ENCODE measurements around the gene ELL.
"Not testable (repeated sequence)": the region's sequence is repeated elsewhere in the genome, so short reads cannot be mapped to it uniquely, and the experiment has no call there.

ELL gene

DNA sequence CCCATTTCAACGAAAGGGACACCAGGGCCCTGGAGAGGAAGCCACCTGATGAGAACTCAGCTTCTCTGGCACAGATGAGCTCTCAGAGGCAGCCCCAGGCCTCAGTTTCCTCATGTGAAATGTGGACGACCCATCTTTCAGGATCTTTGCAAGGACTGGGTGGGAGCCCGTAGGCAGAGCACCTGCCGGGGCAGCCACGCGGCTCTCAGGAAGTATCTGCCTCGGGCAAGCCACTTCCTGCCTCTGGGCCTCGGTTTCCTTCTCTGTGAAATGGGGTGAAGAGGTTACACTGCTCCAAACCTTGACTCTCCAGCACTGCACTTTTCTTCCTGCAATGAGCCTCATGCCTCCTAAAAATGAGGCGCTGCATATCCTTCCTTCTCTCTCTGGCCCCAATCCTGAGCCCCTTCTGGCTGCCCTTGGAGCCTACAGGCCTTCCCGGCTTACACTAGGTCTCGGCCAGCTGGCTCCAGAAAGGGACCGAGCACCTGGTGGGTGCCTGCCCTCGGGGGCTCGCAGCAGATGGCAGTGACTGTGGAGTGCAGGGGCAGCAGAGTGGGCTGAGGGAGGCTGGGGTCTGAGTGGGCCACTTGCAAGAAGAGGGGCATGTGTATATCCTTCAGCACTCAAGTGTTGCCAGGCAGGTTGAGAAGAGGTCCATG, 99.2 kb downstream of the ELL start:
- DNase-seq (ENCODE audit: low read depth): no peak

DNA sequence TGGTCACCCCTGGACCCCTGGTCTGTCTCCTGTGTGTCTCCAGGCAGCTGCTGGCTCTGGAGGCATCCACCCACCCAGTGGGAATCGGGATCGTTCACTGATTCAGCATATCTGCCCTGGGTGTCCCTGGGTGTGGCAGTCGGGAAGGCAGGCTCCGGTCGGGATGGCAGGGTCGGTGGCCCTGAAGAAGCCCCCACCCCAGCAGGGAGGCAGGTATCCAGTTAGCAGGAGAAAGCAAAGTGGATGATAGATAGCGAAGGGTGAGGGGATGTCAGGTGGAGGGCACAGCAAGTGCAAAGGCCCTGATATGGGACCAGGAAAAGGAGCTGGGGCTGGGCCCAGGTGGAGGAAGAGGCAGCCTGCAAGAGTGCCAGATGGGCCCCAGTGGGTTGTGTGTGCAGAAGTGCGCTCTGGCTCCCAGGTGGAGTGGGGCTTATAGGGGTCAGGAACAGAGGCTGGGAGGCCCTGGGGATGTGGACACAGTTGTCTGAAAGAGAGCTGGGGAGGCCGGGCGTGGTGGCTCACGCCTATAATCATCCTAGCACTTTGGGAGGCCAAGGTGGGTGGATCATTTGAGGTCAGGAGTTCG, 100.4 kb downstream of the ELL start:
- DNase-seq (ENCODE audit: low read depth): no peak

DNA sequence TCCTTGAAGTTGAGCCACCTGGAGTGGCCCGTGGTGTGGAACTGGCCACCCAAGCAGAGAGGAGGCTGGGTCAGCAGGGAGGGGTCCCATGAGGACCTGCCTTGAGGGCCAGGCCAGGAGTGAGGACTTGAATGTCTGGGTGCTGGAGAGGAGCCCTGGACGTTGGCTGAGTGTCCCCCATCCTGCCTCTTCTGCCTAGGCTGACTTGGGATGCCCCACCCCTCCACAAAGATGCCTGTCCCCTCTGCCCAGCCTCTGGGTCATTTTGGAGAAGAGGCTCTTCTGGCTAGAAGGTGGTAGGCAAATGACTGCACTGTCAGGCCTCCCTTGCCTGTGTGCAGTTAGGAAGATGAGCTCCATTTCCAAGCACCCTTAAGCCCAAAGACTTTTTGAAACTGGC, 100.9 kb downstream of the ELL start:
- DNase-seq (ENCODE audit: low read depth): no peak

DNA sequence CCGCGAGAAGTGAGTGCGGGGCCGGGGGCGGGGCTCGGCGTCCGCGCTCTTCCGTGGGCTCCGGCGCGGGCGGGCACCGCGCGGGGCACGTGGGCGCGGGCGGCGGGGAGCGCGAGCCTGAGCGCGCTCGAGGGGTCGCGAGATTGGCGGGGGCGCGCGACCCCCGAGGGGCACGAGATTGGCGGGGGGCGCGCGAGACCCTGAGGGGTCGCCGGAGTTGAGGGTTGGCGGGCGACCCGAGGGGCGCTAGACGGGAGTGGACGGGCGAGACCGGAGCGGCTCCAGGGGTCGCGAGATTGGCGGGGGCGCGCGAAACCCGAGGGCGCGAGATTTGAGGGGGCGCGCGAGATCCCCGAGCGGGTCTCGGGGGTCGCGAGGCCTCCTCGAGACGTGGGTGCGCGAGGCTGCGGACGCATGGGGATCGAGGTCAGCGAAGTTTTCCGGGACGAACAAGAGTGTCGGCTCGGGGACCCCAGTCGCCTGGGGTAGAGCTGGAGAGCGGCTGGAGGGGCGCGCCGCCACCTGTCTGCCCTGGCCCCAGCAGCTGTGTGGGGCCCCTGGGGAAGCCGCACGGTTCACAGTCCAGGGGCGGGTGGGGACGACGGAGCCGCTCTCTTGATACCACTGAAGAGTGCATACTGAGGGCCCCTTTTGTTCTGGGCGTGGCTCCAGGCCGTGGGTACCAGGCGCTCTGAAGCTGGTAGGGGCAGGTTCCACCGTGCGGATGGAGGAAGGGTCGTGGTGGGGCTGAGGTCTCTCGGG, 102.0 kb downstream of the ELL start:
- no peak for DNase-seq (ENCODE audit: low read depth)

DNA sequence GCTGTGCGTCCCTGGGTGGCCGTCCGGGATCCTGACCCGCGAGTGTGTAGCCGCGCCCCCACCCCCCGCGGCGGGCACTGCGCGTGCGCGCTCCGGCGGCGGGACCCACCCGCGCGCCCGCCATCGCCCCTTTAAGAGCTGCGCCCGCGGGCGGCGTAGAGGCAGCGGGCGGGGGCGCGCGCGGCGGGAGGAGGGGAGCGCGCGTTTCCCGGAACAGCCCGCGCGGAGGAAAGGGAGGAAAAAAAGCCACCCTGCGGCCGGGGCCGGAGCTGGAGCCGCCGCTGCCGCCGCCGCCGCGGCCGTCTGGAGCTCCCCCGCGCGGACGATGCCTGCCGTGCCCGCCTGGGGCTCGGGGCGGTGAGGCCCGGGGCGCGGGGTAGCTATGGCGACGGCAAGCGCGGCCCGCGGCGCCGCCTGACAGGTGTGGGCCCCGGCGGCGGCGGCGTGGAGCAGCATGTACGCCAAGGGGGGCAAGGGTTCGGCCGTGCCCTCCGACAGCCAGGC, 102.6 kb downstream of the ELL start, which contains the start of gene SSBP4:
SSBP4 (plus strand) TSS at position 204 of the 504 bp plus-strand sequence; CDS start at position 455, 251 bp downstream.
- DNase-seq (ENCODE audit: low read depth): peak; percentile 73

DNA sequence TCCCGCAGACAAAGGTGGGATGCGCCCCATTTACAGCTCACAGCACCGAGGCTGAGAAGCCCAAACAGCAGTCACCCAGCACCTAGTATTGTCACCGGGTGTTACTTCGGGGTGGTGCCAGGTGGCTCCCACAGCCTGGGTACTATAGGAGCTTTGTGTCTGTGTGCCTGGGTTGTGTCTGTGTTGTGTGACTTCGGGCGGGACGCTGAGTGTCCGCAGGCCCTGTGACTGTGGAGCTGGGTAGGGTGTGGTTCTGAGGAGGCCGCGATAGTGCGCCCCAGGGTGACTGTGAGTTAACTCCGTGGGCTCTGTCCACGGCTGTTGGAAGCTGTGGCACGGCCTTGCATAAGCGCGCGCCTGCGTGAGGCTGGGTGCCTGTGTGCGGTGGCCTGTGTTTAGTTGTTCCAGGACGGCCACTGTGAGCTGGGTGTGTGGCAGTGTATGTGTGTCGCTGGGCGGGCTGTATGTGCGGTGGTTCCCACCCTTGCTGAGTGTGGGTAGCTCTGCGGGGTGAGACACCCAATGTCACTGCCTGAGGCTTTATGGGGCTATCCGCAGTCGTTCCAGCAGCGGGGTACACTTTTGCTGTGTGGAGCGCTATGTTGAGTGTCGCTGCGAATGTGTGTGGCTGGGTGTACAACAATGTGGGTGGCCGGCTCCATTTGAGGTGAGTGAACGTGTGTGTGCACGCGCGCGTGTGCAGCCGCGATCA, 103.2 kb downstream of the ELL start:
- DNase-seq (ENCODE audit: low read depth): no peak

DNA sequence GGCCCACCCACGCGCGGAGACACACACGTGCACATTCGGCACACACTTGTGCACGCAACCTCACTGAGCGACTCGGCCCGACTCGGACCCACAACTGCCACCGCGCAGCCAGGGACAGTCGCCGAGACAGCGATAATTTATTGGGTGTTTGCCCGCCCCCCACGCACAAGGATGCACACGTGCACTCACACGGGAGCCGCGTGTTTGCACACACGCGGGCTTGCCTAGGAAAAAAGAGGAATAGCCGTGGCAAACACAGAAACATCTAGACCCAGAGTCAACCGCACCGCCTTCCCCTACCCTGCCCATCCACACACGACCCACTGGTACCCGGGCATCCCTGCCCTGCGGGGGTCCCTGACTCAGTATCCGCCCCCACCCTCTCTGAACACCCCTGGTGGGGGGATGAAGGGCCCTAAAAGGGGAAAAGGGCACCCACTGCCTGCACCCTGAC, 103.8 kb downstream of the ELL start:
- DNase-seq (ENCODE audit: low read depth): no peak

DNA sequence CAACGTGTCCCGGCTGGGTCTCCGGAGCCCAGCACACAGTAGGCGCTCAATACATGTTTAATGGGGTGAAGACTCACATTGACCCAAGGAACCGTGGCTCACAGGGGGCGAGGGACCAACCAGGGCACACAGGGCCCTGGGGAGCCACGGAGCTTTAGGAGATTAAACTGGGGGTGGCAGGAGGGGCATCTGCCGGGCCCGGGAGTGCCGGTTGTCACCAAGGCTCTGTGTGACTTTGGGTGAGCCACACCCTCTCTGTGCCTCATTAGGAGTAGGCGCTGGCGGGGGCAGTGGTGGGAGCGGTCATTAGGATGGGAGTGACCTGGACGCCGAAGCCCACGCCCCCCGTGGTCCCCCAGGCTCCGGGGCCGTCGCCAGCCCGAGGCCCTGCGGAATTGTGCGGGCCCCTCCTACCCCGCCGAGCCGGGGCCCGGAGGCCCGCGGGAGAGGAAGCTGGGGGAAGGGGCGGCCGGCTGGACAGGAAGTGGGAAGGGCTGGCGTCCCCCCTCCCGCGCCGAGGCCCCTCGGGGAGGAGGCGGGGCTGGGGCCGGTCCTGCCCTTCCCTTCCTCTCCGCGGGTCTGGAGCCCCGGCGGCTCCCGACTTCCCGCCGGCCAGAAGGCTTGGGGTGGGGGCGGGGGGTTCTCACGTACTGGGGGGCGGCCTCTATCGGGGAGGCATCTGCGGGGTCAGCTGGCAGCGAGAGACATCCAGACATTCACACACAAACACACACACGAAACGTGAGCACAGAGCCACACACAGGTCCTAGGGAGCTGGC, 104.4 kb downstream of the ELL start:
- DNase-seq (ENCODE audit: low read depth): no peak

DNA sequence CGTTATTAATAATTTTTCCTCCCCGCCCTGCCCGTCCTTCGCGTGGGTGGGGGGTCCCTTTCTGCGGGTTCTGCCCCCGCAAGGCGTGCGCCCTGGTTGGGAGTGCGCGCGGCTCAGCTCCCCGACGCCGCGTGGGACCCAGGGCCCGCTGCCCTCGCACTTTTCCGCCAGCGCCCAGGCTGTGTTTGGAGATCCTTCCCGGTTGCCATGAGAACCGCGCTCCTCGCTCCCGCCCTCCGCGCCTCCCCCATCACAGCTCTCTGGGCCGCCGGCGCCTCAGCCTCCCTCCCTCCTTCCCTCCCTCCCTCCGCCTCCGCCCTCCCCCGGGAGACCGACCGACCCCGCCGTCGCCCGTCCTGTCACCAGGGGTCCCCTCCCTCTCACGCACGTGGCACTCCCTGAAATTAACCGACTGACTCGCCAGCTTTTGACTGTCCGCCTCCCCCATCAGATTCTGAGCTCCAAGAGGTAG, 105.1 kb downstream of the ELL start:
- peak; percentile 59 for DNase-seq (ENCODE audit: low read depth)

DNA sequence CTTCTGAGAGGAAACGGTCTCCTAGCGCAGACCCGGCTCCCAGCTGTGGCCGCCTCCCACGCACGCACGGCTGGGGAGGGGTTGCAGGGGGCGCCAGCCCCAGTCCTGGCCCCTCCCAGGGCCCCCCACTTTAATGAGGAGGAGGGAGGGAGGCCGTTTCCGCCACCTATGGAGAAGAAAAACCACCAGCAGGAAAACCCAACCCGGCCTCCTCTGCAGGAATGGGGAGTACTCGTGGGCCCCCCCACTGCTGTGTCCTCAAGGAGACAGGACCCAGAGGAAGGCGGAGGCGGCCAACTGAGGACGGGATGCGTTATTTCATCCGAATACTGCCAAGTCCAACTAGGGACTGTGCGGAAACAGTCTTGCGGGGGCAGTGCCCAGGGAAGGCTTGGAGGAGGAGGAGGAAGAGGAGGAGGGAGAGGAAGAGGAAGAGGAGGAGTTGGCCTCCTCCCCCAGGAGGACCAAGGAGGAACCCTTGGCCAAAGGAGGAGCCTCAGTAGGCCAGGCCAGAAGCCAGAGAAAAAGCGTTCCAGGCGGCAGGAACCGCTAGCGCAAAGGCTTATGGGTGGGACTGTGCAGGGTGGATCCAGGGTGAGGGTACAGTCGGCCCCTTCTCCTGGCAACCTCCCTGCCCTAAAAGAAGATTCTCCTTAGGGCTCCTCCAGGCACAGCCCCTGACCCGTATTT, 106.5 kb downstream of the ELL start:
- no peak for DNase-seq (ENCODE audit: low read depth)

DNA sequence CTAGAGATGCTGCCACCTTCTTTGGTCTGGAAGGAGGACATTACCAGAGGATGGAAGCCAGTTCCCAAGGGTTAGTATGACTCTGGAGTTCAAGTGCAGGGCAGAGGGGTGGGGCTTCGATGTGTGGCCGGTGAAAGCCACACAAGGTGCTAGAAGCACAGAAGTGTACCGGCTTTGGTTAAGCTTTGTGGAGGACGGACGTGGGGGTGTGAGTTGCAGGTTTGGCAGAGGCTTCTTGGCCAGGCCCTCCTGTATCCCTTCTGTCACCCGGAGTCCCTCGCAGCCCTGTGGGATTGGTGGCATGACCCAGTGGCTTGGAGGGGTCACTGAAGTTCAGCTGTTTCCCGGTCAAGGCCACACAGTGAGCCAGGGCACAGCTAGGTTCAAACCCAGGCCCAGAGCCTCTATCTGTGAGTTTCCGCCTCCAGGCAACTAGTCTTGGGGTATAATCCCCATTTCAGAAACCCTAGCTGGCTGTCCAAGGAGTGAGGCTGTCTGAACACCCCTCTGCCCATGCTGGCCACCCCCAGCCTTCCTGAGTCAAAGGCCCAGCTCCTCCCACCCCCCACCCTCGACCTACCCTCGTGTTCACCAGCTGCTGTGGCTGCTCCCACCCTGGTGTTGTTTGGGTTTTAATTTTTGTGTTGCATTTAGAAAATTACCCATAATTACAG, 107.2 kb downstream of the ELL start:
- DNase-seq (ENCODE audit: low read depth): no peak

DNA sequence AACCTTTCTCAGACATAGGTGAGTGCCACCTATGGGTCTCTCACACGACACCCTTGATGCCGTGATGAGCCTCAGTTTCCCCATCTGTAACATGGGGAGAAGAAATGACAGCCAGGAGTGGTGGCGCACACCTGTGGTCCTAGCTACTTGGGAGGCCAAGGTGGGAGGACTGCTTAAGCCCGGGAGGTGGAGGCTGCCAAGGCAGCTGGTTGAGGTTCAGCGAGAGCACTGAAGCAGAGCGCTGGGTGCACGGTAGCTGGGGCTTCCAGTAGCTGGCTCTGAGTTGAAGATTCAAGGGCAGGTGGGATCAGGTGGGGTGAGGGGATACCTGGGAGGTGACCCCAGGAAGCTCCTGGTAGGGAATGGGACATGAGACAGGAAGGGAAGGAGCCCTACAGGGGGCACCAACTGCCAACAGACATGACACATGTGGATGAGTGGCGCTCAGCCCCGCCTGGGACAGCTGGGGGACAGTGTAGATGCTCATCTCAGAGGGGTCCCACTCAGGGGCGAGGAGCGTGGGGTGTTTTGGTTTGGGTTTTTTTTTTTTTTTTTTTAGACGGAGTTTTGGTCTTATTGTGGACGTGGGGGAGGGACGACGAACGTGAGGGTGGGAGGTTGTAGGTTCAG, 109.1 kb downstream of the ELL start:
- DNase-seq (ENCODE audit: low read depth): no peak

DNA sequence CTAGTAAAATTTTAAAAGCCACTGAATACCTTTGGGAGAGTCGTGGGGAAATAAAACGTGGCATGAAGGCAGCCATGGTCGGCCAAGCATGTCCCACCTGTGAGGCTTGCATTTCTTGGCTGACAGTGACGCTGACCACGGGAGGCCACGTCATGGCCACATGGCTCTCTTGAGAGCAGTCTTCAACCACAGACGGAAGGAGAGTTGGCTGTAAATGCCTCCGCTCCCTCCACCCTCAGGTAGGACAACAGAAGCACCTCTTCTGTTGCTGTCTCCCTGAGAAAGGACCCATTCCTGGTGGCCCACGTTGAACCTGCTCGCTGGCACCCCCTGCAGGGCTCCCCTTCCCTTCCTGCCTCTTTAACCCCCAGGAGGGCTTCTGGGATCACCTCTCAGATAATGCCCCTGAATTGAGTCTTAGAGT, 113.8 kb downstream of the ELL start:
- no peak for DNase-seq (ENCODE audit: low read depth)

DNA sequence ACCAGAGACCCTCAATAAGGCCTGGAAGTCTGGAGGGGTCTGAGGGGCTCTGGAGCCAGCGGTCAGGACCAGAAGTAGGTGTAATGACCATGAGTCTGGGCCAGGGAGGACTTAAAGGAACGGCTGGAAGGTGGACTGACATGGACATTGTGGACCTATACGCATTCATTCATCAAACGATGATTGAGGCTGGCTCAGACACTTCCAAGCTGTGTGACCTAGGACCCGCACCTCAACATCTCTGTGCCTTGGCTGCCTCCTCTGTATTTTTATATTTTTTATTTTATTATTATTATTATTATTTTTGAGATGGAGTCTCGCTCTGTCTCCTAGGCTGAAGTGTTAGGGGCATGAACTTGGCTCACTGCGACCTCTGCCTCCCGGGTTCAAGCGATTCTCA, 115.1 kb downstream of the ELL start:
- DNase-seq (ENCODE audit: low read depth): no peak

DNA sequence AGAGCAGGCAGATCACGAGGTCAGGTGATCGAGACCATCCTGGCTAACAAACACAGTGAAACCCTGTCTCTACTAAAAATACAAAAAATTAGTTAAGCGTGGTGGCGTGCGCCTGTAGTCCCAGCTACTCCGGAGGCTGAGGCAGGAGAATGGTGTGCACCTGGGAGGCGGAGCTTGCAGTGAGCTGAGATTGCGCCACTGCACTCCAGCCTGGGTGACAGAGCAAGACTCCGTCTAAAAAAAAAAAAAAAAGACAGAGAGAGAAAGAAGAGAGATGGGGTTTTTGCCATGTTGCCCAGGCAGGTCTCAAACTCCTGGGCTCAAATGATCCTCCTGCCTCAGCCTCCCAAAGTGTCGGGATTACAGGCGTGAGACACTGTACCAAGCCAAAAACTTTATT, 116.1 kb downstream of the ELL start:
- not testable (repeated sequence) for DNase-seq (ENCODE audit: low read depth)

DNA sequence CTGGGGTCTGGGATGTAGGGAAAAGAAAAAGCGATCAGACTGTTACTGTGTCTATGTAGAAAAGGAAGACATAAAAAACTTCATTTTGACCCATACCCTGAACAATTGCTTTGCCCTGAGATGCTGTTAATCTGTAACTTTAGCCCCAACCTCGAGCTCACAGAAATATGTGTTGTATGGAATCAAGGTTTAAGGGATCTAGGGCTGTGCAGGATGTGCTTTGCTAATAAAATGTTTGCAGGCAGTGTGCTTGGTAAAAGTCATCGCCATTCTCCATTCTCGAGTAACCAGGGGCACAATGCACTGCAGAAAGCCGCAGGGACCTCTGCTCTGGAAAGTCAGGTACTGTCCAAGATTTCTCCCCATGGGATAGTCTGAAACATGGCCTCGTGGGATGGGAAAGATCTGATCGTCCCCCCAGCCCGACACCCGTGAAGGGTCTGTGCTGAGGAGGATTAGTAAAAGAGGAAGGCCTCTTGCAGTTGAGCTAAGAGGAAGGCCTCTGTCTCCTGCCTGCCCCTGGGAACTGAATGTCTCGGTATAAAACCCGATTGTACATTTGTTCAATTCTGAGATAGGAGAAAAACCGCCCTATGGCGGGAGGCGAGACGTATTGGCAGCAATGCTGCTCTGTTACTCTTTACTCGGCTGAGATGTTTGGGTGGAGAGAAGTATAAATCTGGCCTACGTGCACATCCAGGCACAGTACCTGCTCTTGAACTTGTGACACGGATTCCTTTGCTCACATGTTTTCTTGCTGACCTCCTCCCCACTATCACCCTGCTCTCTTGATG, 119.2 kb downstream of the ELL start:
- not testable (repeated sequence) for DNase-seq (ENCODE audit: low read depth)

DNA sequence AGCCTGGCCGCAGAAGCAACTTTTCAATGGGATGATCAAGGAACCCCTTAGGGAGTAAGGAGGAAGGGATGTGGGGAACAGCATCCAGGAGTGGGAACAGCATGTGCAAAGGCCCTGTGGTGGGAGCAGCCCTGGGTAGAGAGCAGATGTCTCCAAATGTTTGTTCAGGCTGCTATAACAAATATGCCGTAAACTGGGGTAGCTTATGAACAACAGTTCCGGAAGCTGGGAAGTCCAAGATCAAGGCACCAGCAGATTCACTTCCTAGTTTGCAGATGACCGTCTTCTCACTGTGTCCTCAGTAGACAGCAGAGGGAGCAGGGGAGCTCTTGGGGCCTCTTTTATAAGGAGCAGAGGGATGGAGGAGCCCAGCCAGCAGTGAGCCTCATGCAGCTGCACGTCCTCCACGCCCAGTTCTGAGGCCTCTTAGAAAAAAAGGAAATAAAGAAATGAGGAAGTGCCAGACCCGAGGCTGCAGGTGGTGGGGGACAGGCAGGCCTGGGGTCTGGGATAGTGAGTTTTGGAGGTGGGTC, 120.2 kb downstream of the ELL start:
- DNase-seq (ENCODE audit: low read depth): no peak

DNA sequence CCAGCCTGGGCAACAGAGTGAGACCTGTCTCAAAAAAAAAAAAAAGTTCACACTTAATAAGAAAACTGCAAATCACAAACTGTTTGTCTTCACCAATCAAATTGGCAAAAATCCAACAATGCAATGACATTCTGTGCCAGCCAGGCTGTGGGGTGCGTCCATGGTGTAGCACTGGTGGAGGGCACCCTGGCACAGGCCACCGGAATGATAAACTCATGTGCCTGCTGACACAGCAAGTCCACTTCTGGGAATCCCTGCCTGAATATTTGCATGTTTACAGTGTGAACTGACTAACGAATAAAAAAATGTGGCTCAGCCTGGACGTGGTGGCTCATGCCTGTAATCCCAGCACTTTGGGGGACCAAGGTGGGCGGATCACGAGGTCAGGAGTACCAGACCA, 122.9 kb downstream of the ELL start:
- no peak for DNase-seq (ENCODE audit: low read depth)

All from activated T-cell treated with anti-CD3 and anti-CD28 coated beads for 48 hours (primary cell).